Skeletal muscle cell (primary cell): ENCODE data around the gene CPD.
"Not testable (repeated sequence)": the region's sequence is repeated elsewhere in the genome, so short reads cannot be mapped to it uniquely, and the experiment has no call there.

ENCODE experiments used
- DNase-seq: peaks from one replicate; pipeline ENCODE4 v3.0.0-alpha.2; 2010; ENCODE audit warnings: low read depth
- H3K4me3 ChIP-seq: 2 replicates; pipeline ENCODE4 v1.5.1; 2011; ENCODE audit warnings: low read depth, mild to moderate bottlenecking, control low read depth, low read length, moderate library complexity

CPD gene

GRCh38 chr17:30380643-30381339 lies 2.1 kb downstream of the CPD start:
- DNase-seq = no peak
- peak overlapping the region; percentile 82 for H3K4me3 ChIP-seq

- peak overlapping the region; percentile 22 for H3K4me3 ChIP-seq
- no peak for DNase-seq
These were observed 2.6 kb downstream of the CPD start for GRCh38 chr17:30381340-30381659.

GRCh38 chr17:30382345-30382744 lies 3.6 kb downstream of the CPD start:
- DNase-seq = no peak
- H3K4me3 ChIP-seq = no peak overlapping the region

DNA sequence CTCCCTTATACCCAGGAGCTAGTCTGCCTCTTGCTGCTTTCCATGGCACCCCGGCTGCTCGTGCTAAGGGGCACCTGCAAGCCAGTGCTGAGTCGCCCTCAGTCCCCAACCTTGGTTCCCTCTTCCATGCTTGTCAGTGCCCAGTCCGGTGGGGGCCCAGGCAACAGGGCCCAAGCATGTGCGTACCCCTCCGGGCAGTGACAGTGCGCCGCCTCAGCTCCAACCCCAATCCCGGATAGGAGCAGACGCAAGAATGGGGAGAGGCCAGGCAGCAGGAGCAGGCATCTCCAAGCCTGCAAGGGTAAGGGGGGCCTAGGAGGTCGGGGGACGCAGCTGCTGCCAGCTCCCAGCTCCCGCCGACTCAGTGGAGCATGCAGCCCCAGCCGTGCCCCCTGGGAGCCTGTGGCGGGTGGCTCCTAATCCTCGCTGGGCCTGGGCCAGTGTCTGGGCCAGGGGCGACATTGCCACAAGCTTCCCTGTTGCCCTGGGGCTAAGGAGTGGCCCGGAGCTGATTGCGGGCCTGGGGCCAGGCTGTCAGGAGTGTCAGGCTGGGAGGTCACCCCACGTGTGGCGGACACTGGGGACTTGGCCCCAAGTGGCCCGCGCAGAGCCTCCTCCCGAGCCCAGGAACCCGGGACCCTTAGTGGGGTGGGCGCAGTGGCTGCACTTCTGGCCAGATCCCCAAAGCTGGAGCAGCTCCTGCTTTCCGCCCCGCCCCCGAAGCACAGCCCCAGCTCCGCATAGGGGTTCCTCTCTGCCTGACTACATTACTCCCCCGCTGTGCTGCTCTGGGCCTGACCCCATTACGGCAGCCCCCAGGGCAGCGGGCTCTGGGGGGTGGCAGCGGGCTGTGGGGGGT lies 9.8 kb downstream of the CPD start:
- no peak overlapping the region for H3K4me3 ChIP-seq
- DNase-seq = no peak

- no peak overlapping the region for H3K4me3 ChIP-seq
These were observed 11.1 kb downstream of the CPD start for GRCh38 chr17:30389756-30390300.

DNA sequence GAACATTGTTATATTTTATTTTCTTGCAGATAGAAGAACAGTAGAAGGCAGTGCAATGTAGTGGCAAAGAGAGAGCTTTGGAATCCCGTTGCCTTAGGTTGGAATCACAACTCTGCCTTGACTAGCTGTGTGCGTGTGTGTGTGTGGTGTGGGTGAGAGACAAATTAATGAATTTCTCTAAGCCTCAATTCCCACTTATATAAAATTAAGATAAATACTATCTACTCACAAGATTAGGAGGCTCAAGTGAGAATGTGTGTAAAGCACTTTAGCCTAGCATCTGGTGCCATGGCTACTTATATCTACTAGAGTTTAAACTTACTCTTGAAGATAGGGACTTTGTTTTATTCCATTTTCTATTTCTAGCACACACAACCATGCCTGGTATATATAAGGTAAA lies 12.8 kb downstream of the CPD start:
- H3K4me3 ChIP-seq = no peak overlapping the region
- no peak for DNase-seq

More at GRCh38 chr17:30389756-30390300, 11.1 kb downstream of the CPD start:
- no peak for DNase-seq

DNA sequence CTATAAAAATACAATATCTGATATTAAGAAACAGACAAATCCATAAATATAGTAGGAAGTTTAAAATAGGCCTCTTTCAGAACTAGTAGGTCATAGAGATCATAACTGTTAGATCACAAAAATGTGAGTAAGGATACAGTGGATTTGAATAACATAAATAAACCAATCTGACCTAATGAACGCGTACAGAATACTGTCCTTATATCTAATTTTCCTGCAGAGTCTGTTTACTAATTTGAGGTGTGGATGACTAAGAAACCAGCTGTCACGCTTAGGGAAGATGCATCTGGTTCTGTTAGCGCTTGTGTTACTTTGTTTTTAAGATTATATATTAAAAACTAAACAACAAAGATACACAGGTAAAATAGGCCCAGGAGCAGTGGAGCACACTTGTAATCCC lies 14.8 kb downstream of the CPD start:
- H3K4me3 ChIP-seq = no peak overlapping the region

DNA sequence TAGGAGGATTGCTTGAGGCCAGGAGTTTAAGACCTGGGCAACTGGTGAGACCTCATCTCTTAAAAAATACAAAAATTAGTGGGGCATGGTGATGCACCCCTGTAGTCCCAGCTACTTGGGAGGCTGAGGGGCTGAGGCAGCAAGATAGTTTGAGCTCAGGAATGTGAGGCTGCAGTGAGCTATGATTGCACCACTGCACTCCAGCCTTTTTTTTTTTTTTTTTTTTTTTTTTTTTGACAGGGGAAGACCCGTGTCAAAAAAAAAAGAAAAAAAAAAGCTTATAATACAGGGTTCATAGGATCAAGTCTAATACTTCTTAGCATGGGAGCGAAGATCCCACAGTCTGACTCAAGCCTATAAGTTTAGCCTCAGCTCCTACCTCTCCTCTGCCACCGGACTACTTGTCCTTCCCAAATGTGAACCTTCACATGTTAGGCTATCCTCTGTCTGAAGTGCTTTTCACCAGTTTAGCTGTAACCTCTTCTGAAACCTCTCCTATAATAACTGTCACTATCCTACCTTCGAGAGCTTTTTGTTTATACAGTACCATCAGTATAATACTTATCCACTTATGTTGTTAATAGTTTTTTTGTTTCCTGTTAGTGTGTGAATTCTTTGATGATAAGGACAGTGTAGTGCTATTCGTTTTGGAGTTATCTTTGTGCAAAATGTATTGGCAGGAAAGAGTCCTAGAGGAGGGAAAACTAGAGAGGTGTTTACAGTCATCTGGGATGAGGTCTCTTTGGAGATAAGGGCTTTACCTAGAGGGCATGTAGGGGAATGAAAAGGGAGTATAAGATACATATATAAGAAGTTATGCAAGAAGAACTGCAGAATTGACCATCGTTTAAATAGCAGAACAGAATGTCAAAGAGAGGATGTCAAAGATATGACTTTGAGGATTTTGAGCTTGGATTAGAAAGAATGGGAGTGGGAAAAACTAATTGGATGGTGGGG lies 15.5 kb downstream of the CPD start:
- no peak overlapping the region for H3K4me3 ChIP-seq
- no peak for DNase-seq

More for the DNA sequence above, 14.8 kb downstream of the CPD start:
- DNase-seq = no peak

- DNase-seq = no peak
- no peak overlapping the region for H3K4me3 ChIP-seq
These were observed 16.8 kb downstream of the CPD start for GRCh38 chr17:30395398-30396022.

- no peak for DNase-seq
- H3K4me3 ChIP-seq = no peak overlapping the region
These were observed 17.4 kb downstream of the CPD start for GRCh38 chr17:30396129-30396528.

DNA sequence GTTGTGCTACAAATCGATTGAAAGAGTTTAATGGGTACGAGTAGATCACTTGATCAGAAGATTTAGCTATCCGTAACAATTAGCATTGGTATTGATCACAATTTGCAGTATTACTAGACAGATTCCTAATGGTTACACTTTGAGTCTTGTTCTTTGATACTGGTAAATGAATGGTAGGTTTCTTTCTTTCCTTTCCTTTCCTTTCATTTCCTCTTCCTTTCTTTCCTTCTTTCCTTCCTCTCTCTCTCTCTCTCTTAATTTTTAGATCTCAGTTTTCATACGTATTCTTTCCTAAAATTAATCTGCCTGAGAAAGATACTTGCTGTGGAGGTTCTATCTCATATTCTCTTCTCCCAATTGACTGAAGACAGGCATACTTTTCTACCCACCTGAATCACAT lies 17.9 kb downstream of the CPD start:
- H3K4me3 ChIP-seq = no peak overlapping the region
- DNase-seq = no peak

GRCh38 chr17:30398328-30399041 lies 19.8 kb downstream of the CPD start:
- DNase-seq = no peak

DNA sequence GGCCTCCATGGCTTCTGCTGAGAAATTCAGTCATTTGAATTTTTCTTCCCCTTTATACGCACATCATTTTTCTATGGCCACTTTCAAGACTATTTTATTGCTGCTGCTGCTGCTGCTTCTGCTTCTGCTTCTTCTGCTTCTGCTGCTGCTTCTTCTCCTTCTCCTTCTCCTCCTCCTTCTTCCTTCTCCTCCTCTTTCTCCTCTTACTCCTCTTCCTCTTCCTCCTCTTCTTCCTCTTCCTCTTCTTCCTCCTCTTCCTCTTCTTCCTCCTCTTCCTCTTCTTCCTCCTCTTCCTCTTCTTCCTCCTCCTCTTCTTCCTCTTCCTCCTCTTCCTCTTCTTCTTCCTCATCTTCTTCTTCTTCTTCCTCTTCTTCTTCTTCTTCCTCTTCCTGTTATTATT lies 22.4 kb downstream of the CPD start:
- H3K4me3 ChIP-seq = no peak overlapping the region
- no peak for DNase-seq

More at GRCh38 chr17:30398328-30399041, 19.8 kb downstream of the CPD start:
- no peak overlapping the region for H3K4me3 ChIP-seq

DNA sequence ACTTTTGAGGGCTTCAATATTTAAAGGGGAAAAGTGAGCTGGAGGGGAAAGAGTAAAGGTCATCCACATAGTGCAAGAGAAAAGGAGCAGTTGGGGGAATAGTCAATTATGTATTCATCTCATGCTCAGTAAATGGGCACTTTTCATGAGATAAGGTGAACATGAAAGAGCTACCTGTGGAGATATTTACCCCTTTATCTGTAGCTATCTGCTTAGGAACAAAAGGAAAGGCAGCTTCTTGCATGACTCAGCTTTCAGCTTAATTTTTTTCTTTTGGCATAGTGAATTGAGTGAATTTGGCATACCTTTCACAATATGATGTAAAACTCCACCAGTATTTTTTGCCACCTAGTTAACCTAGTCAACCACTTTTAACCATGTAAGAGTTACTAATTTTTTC lies 26.4 kb downstream of the CPD start:
- no peak overlapping the region for H3K4me3 ChIP-seq

GRCh38 chr17:30410627-30411026 lies 31.9 kb downstream of the CPD start:
- DNase-seq, H3K4me3 ChIP-seq: not testable (repeated sequence)

More for the DNA sequence above, 26.4 kb downstream of the CPD start:
- DNase-seq = no peak

GRCh38 chr17:30412008-30412496 lies 33.3 kb downstream of the CPD start:
- H3K4me3 ChIP-seq, DNase-seq: not testable (repeated sequence)

- no peak for DNase-seq
These were observed 34.4 kb downstream of the CPD start for GRCh38 chr17:30413109-30413508.

DNA sequence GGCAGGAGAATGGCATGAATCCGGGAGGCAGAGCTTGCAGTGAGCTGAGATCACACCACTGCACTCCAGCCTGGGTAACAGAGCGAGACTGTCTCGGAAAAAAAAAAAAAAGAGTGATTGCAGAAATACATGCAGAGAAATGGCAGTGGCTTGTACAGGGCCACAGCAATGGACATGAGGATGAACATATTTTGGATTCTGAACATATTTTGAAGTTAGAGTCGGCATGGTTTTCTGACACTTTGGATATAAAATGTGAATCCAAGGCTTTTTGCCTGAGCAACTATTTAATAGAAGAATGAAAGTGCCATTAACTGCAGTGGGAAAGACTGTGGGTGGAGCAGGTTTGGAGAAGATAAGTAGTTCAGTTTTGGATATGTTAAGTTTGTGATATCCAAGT lies 35.8 kb downstream of the CPD start:
- no peak for DNase-seq
- H3K4me3 ChIP-seq = no peak overlapping the region

More at GRCh38 chr17:30413109-30413508, 34.4 kb downstream of the CPD start:
- no peak overlapping the region for H3K4me3 ChIP-seq
